K562 (cell line): ENCODE measurements around the gene ADAMTS1. TPM values are rescaled to one million over a fixed set of nuclear protein-coding genes. Genes with fewer than 3 reads are reported as not detected.

Source experiments
- ATAC-seq: fragments of 200-7000 bp; cut with Tn5 transposase; 3 replicates; pipeline ENCODE4 v1.9.1; 2020; ENCODE audit warnings: moderate library complexity
- BruUV-seq: library from RNA; stranded (reverse); fragments of 400-500 nt; replicated peaks from 2 replicates; lab custom pipeline; 2021; lab: Mats Ljungman, UMichigan
- CTCF ChIA-PET: fragments of 300-600 bp; formaldehyde crosslinking; extraction: SDS; loops from one replicate; lab custom pipeline; 2021; ENCODE audit warnings: low intra/inter-chr PET ratio; lab: Yijun Ruan, JAX
- POLR2A ChIA-PET: fragments of 300-600, 350-650 bp; sonication (Branson Sonifier 250); formaldehyde crosslinking; extraction: SDS; loops from one replicate; lab custom pipeline; 2021; ENCODE audit warnings: antibody characterized with exemption, inconsistent platforms; lab: Yijun Ruan, JAX
- DNase-seq, 4 experiments: peaks; one replicate each; pipeline versions ENCODE4 v3.0.0 to v3.0.0-alpha.2; 2011 to 2018; ENCODE audit warnings: low spot score in 3 of 4, mixed read lengths in 3 of 4; ENCODE audit errors: extremely low read depth in 1 of 4
- FAIRE-seq: peaks from 2 replicates; lab custom pipeline; 2011; peaks lifted over from hg19 to GRCh38; lab: Jason Lieb, UNC
- H2AFZ ChIP-seq: 2 replicates; pipeline ENCODE4 v1.6.0; 2011; ENCODE audit warnings: low read depth, low read length, control low read depth, inconsistent platforms
- H3K27ac ChIP-seq: fragments of 200-600 bp; 3 replicates; pipeline ENCODE4 v1.8.0; 2011; ENCODE audit warnings: low read depth, mild to moderate bottlenecking, control low read depth, inconsistent platforms, low read length, moderate library complexity, mixed read lengths; ENCODE audit errors: extremely low read depth
- H3K27me3 ChIP-seq, 2 experiments: fragments of 300-600 bp in 1 of 2; 2 replicates in 1 of 2; 3 replicates in 1 of 2; pipeline versions ENCODE4 v1.6.0 to v1.8.0; 2011; ENCODE audit warnings: inconsistent platforms in 2 of 2, low read length in 2 of 2, mild to moderate bottlenecking in 1 of 2, mixed read lengths in 1 of 2, moderate library complexity in 1 of 2; ENCODE audit not compliant: control insufficient read depth in 2 of 2, insufficient read depth in 2 of 2
- H3K36me3 ChIP-seq: fragments of 300-600 bp; 3 replicates; pipeline ENCODE4 v1.8.0; 2011; ENCODE audit warnings: mild to moderate bottlenecking, low read length, inconsistent platforms; ENCODE audit not compliant: control insufficient read depth, insufficient read depth
- H3K4me1 ChIP-seq, 2 experiments: fragments of 200-600 bp in 1 of 2; replicated peaks in 1 of 2; 2 replicates in 1 of 2; 3 replicates in 1 of 2; pipeline versions ENCODE4 v1.5.1 to v1.8.0; 2011; ENCODE audit warnings: inconsistent platforms in 2 of 2, low read length in 2 of 2, mild to moderate bottlenecking in 1 of 2, mixed read lengths in 1 of 2, moderate library complexity in 1 of 2; ENCODE audit not compliant: control insufficient read depth in 2 of 2, insufficient read depth in 2 of 2
- H3K4me2 ChIP-seq: 2 replicates; pipeline ENCODE4 v1.6.1; 2011; ENCODE audit warnings: low read length, control low read depth, inconsistent platforms, mixed read lengths; ENCODE audit not compliant: insufficient read depth
- H3K4me3 ChIP-seq: fragments of 200-600 bp; sonication (generic), shearing (Covaris generic); 2 replicates; pipeline ENCODE4 v1.5.1; 2016; ENCODE audit warnings: control low read depth, inconsistent platforms
- H3K79me2 ChIP-seq: fragments of 200-600 bp; 3 replicates; pipeline ENCODE4 v1.8.0; 2011; ENCODE audit warnings: low read length, inconsistent platforms; ENCODE audit not compliant: control insufficient read depth, insufficient read depth
- H3K9ac ChIP-seq, 2 experiments: 2 replicates each; pipeline versions ENCODE4 v1.6.0 to v1.6.1; 2011; ENCODE audit warnings: low read depth in 2 of 2, low read length in 2 of 2, control low read depth in 1 of 2, inconsistent platforms in 1 of 2, mild to moderate bottlenecking in 1 of 2, mixed read lengths in 1 of 2; ENCODE audit not compliant: insufficient read depth in 1 of 2
- H3K9me1 ChIP-seq: one replicate; pipeline ENCODE4 v1.6.0; 2011; ENCODE audit warnings: inconsistent platforms, mild to moderate bottlenecking, low read length, moderate library complexity; ENCODE audit not compliant: control insufficient read depth, insufficient read depth
- H3K9me3 ChIP-seq: replicated peaks from 2 replicates; pipeline ENCODE4 v1.5.1; 2011; ENCODE audit warnings: low read depth, low read length, inconsistent platforms; ENCODE audit not compliant: control insufficient read depth, insufficient read depth
- H4K20me1 ChIP-seq: replicated peaks from 2 replicates; pipeline ENCODE4 v1.6.1; 2011; ENCODE audit warnings: low read length, inconsistent platforms, mixed read lengths; ENCODE audit not compliant: control insufficient read depth, insufficient read depth
- BCL6 ChIP-seq: fragments of 250-450 bp; sonication (Bioruptor Pico); IDR thresholded peaks from 2 replicates; pipeline ENCODE4 v1.4.0; 2020
- COPS2 ChIP-seq: fragments of 450-650 bp; conservative IDR thresholded peaks from 2 replicates; pipeline ENCODE4 v1.6.1; 2016; ENCODE audit warnings: mild to moderate bottlenecking, moderate library complexity
- CTBP1 ChIP-seq: fragments of 450-650 bp; IDR thresholded peaks from 2 replicates; pipeline ENCODE4 v1.6.1; 2016; ENCODE audit warnings: borderline replicate concordance
- EZH2 ChIP-seq: IDR thresholded peaks from 2 replicates; pipeline ENCODE4 v1.6.1; 2012; ENCODE audit warnings: low read depth, mild to moderate bottlenecking, inconsistent platforms, low read length, borderline replicate concordance
- KLF10 ChIP-seq: fragments of 250-450 bp; sonication (Bioruptor Pico); IDR thresholded peaks from 2 replicates; pipeline ENCODE4 v1.6.1; 2021; ENCODE audit warnings: matching md5 sums
- KLF6 ChIP-seq: fragments of 250-450 bp; sonication (Bioruptor Pico); IDR thresholded peaks from 2 replicates; pipeline ENCODE4 v1.4.0; 2020; ENCODE audit warnings: mild to moderate bottlenecking, moderate library complexity, borderline replicate concordance
- MAFG ChIP-seq: fragments of 450-650 bp; conservative IDR thresholded peaks from 2 replicates; pipeline ENCODE4 v1.6.1; 2016; ENCODE audit warnings: missing genetic modification characterization, missing compliant biosample characterization
- MECOM ChIP-seq: fragments of 250-450 bp; sonication (Bioruptor Pico); IDR thresholded peaks from 2 replicates; pipeline ENCODE4 v1.8.0; 2022; ENCODE audit warnings: inconsistent platforms
- SMAD1 ChIP-seq: fragments of 150-350 bp; IDR thresholded peaks from 2 replicates; pipeline ENCODE4 v1.6.1; 2014; ENCODE audit warnings: low read length, low read depth; ENCODE audit not compliant: partially characterized antibody
- ZBTB17 ChIP-seq: fragments of 450-650 bp; formaldehyde crosslinking; IDR thresholded peaks from 2 replicates; pipeline ENCODE4 v1.4.0; 2020; ENCODE audit warnings: mild to moderate bottlenecking
- ZNF133 ChIP-seq: fragments of 250-450 bp; sonication (Bioruptor Pico); IDR thresholded peaks from 2 replicates; pipeline ENCODE4 v1.4.0; 2020; ENCODE audit warnings: mild to moderate bottlenecking
- ZNF146 ChIP-seq: IDR thresholded peaks from one replicate; pipeline ENCODE4 v1.6.1; 2018; ENCODE audit warnings: missing compliant biosample characterization; ENCODE audit not compliant: unreplicated experiment
- ZNF277 ChIP-seq: fragments of 250-450 bp; sonication (Bioruptor Pico); IDR thresholded peaks from 2 replicates; pipeline ENCODE4 v1.8.0; 2022; ENCODE audit warnings: inconsistent platforms, mild to moderate bottlenecking, moderate library complexity, borderline replicate concordance
- ZNF589 ChIP-seq: fragments of 200-800 bp; sonication (Bioruptor generic); IDR thresholded peaks from 2 replicates; pipeline ENCODE4 v1.6.1; 2016; ENCODE audit warnings: low read depth, missing genetic modification characterization, missing compliant biosample characterization
- WGBS: fragments of 100-300 bp; shearing (Covaris generic); methylation state at CpG from one replicate; pipeline ENCODE4 v1.1.6; 2016; ENCODE audit warnings: low coverage, mixed read lengths; ENCODE audit not compliant: insufficient coverage; ENCODE audit errors: missing lambda C conversion rate; 5-methylcytosine and 5-hydroxymethylcytosine counted together
- in situ Hi-C: fragments of 300-500 bp; cut with MboI; formaldehyde crosslinking; loops from 4 replicates; pipeline ENCODE4 v1.15.0; 2018; ENCODE audit warnings: inconsistent platforms, mixed read lengths
- intact Hi-C: fragments of 100-400 bp; cut with micrococcal nuclease; formaldehyde crosslinking; loops from 2 replicates; pipeline ENCODE4 v1.14.2; 2022
- polyA plus RNA-seq, 8 experiments: library from polyadenylated mRNA; depleted of rRNA in 4 of 8; stranded (reverse) in 5 of 8; unstranded in 3 of 8; fragments of >200 nt; fragmentation: Nextera tagmentation in 2 of 8; fragmentation: Illumina TruSeq in 1 of 8; extraction: Ambion mirVana in 2 of 8; extraction: Trizol in 1 of 8; gene quantifications; 2 replicates each; pipeline versions ENCODE4 v1.2.1 to v1.2.3, GENCODE V29; 2011 to 2014; ENCODE audit warnings: inconsistent platforms in 1 of 8, missing spikeins in 1 of 8
- total RNA-seq, 7 experiments: library from RNA; depleted of rRNA in 6 of 7; stranded (reverse); fragments of >200 nt in 6 of 7; fragmentation: Illumina TruSeq in 2 of 7; extraction: Trizol in 2 of 7; gene quantifications; 2 replicates each; pipeline versions ENCODE4 v1.2.1 to v1.2.3, GENCODE V29; 2011 to 2021; ENCODE audit warnings: low replicate concordance in 1 of 7
- TF ChIP-seq, protein P1 (sequence below): sonication (generic); formaldehyde crosslinking; IDR thresholded peaks from 2 replicates; pipeline ENCODE4 v1.8.0; 2022; ENCODE audit warnings: missing genetic modification reagents, mild to moderate bottlenecking, borderline replicate concordance

The ADAMTS1 gene
- total and polyA plus RNA-seq, 9 of the 15 experiments (the other 6 are each of a cell fraction or from before 2014, with no cell fraction given), result 0.01 to 0.58 TPM; not detected in 7

DNA sequence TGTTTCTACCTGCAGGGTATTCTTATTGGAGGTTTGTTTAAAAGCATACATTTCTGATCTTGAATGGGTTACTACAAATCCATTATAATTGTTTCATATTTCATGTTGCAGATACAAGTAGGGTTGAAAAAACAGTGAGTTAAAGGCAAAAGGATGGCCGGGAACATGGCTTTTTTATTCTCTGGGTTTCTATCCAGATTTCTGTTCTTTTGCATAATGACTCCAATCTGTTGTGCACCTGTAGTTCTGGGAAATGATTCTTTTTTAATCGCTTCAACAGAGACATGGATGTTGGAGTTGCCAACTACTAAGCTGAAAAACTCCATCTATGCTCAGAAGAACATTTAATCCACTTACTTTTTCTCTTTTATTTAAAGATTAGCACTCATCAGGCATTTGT, 2.7 kb upstream of the ADAMTS1 start (continued):
- TF ChIP-seq, protein P1, sequence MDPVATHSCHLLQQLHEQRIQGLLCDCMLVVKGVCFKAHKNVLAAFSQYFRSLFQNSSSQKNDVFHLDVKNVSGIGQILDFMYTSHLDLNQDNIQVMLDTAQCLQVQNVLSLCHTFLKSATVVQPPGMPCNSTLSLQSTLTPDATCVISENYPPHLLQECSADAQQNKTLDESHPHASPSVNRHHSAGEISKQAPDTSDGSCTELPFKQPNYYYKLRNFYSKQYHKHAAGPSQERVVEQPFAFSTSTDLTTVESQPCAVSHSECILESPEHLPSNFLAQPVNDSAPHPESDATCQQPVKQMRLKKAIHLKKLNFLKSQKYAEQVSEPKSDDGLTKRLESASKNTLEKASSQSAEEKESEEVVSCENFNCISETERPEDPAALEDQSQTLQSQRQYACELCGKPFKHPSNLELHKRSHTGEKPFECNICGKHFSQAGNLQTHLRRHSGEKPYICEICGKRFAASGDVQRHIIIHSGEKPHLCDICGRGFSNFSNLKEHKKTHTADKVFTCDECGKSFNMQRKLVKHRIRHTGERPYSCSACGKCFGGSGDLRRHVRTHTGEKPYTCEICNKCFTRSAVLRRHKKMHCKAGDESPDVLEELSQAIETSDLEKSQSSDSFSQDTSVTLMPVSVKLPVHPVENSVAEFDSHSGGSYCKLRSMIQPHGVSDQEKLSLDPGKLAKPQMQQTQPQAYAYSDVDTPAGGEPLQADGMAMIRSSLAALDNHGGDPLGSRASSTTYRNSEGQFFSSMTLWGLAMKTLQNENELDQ (CRISPR knock-in tag), result no peak
- TF ChIP-seq ZBTB17 (CRISPR knock-in tag) (no peak), EZH2 (no peak)

DNA sequence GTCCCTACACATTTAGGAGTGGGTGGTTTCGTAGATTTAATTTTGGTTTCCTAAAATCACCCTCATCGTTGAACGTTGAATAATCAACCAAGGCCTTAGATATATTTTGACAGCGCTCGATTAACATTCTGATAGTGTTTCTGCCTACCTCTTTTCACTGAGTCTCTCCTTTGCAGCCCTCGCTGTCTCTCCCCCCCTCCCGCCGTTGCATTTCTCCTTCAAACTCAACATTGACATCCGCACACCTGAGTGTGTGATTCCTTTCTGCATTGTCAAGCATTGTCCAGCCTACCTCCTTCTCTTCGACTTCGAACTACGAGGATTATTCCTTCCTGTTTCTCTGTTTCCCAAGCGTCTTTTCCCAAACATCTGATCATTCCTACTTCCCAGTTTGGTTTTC, 1.8 kb upstream of the ADAMTS1 start:
- Histone ChIP-seq H3K79me2 (no peaks in the 10 kb centered on the region), H3K4me3 (no peak overlapping the region), H3K27ac (no peak overlapping the region), H2AFZ (no peak overlapping the region), H3K36me3 (no peaks in the 10 kb centered on the region), H3K9ac (no peak overlapping the region), H3K9me1 (no peaks in the 10 kb centered on the region), H3K4me2 (no peak overlapping the region), H3K9me3 (no peaks in the 10 kb centered on the region), H3K4me1 (no peaks in the 10 kb centered on the region; a peak in 1 of 5 replicates), H4K20me1 (no peaks in the 10 kb centered on the region), H3K27me3 (no peaks in the 10 kb centered on the region)
- ATAC-seq (no peak), FAIRE-seq (no peak), DNase-seq (no peak)
- WGBS, result 1% methylated on average over 13 of the region's 13 CpGs
- ChIA-PET POLR2A (no interaction called here), CTCF (no interaction called here)
- no peak for TF ChIP-seq MECOM (CRISPR knock-in tag)
- TF ChIP-seq KLF6 (CRISPR knock-in tag), result no peak
- no peak for TF ChIP-seq ZNF133 (CRISPR knock-in tag)
- TF ChIP-seq ZNF146, result no peak
- no peak for TF ChIP-seq KLF10 (CRISPR knock-in tag)
- TF ChIP-seq BCL6 (CRISPR knock-in tag), result no peak
- no peak for TF ChIP-seq ZNF277
- no peak for TF ChIP-seq SMAD1
- no peak for TF ChIP-seq MAFG (tag)
- no peak for TF ChIP-seq COPS2
- no peak for TF ChIP-seq ZNF589 (CRISPR knock-in tag)
- TF ChIP-seq CTBP1, result no peak
- intact Hi-C loops (loop anchor here (5.0 kb wide), 1 partner anchor 955 kb away; no protein-coding TSS in a partner anchor), in situ Hi-C loops (loop anchor here (5.0 kb wide), 2 partner anchors 855 to 1900 kb away; no protein-coding TSS in a partner anchor)
- no TSS peak for BruUV-seq
